Panc1 (cell line): ENCODE measurements around the gene SLAIN2. TPM values are rescaled to one million over a fixed set of nuclear protein-coding genes. Genes with fewer than 3 reads are reported as not detected.

ENCODE experiments used
- ATAC-seq: fragments of 200-7000 bp; cut with Tn5 transposase; 2 replicates; pipeline ENCODE4 v1.9.1; 2020; ENCODE audit warnings: mild to moderate bottlenecking, moderate library complexity
- BruUV-seq: library from RNA; stranded (reverse); fragments of 400-500 nt; replicated peaks from 2 replicates; lab custom pipeline; 2021; lab: Mats Ljungman, UMichigan
- CTCF ChIA-PET: fragments of 300-600 bp; sonication (Branson Sonifier 250); formaldehyde crosslinking; loops from one replicate; lab custom pipeline; 2022; ENCODE audit warnings: antibody characterized with exemption; lab: Charles Lee
- POLR2A ChIA-PET: fragments of 300-600 bp; sonication (Branson Sonifier 250); formaldehyde crosslinking; loops from one replicate; lab custom pipeline; 2022; ENCODE audit warnings: antibody characterized with exemption; lab: Charles Lee
- DNase-seq: peaks from one replicate; pipeline ENCODE4 v3.0.0-alpha.2; 2010; ENCODE audit warnings: low read depth, low spot score
- H3K27ac ChIP-seq: 2 replicates; pipeline ENCODE4 v1.5.1; 2011; ENCODE audit warnings: mild to moderate bottlenecking, low read length, inconsistent platforms
- H3K27me3 ChIP-seq: fragments of 200-500 bp; sonication (Bioruptor generic); 2 replicates; pipeline ENCODE4 v1.6.0; 2014; ENCODE audit warnings: low read length, inconsistent platforms; ENCODE audit not compliant: control insufficient read depth, insufficient read depth
- H3K36me3 ChIP-seq: fragments of 200-500 bp; sonication (Bioruptor generic); 2 replicates; pipeline ENCODE4 v1.5.1; 2014; ENCODE audit warnings: inconsistent platforms, mild to moderate bottlenecking, low read length, moderate library complexity; ENCODE audit not compliant: control insufficient read depth, insufficient read depth
- H3K4me1 ChIP-seq: 2 replicates; pipeline ENCODE4 v1.5.1; 2011; ENCODE audit warnings: inconsistent platforms, mild to moderate bottlenecking, low read length, moderate library complexity; ENCODE audit not compliant: control insufficient read depth, insufficient read depth
- H3K4me3 ChIP-seq, 2 experiments: 2 replicates each; pipeline ENCODE4 v1.5.1; 2011 to 2012; ENCODE audit warnings: low read depth in 2 of 2, low read length in 2 of 2, mild to moderate bottlenecking in 2 of 2, inconsistent platforms in 1 of 2, moderate library complexity in 1 of 2
- H3K9me3 ChIP-seq: fragments of 200-500 bp; sonication (Bioruptor generic); 2 replicates; pipeline ENCODE4 v1.5.1; 2014; ENCODE audit warnings: low read depth, mild to moderate bottlenecking, inconsistent platforms, low read length, moderate library complexity; ENCODE audit not compliant: control insufficient read depth, insufficient read depth
- POLR2AphosphoS5 ChIP-seq: IDR thresholded peaks from 2 replicates; pipeline ENCODE4 v1.6.1; 2012; ENCODE audit warnings: mild to moderate bottlenecking, low read depth, low read length, moderate library complexity
- SIN3A ChIP-seq: IDR thresholded peaks from 2 replicates; pipeline ENCODE4 v1.6.1; 2012; ENCODE audit warnings: low read depth, mild to moderate bottlenecking, low read length, moderate library complexity, borderline replicate concordance; ENCODE audit not compliant: insufficient read depth
- TCF7L2 ChIP-seq: IDR thresholded peaks from 2 replicates; pipeline ENCODE4 v1.6.1; 2011; ENCODE audit warnings: mild to moderate bottlenecking, low read depth, low read length, inconsistent platforms
- in situ Hi-C: cut with HindIII; loops from 2 replicates; pipeline ENCODE4 v1.10.0; 2016; ENCODE audit warnings: low sequenced_read_pairs, low pct_unique_long_range_greater_than_20kb
- intact Hi-C: fragments of 100-400 bp; cut with micrococcal nuclease; formaldehyde crosslinking; loops from one replicate; pipeline ENCODE4 v1.10.0; 2022; ENCODE audit not compliant: unreplicated experiment
- total RNA-seq: library from RNA; stranded (reverse); gene quantifications from one replicate; pipeline ENCODE4 v1.2.1, GENCODE V29; 2021; ENCODE audit not compliant: unreplicated experiment
- TF ChIP-seq, protein P1 (sequence below): fragments of 450-650 bp; IDR thresholded peaks from 2 replicates; pipeline ENCODE4 v1.5.1; 2017; ENCODE audit warnings: mild to moderate bottlenecking
- TF ChIP-seq, protein P2 (sequence below), 2 experiments: IDR thresholded peaks; 2 replicates each; pipeline ENCODE4 v1.6.1; 2011 to 2012; ENCODE audit warnings: low read depth in 2 of 2, control low read depth in 1 of 2, low read length in 1 of 2, mild to moderate bottlenecking in 1 of 2, moderate library complexity in 1 of 2; ENCODE audit not compliant: insufficient read depth in 1 of 2

The SLAIN2 gene
- total RNA-seq, 1 experiment from 2014 or later = 53.2 TPM

DNA sequence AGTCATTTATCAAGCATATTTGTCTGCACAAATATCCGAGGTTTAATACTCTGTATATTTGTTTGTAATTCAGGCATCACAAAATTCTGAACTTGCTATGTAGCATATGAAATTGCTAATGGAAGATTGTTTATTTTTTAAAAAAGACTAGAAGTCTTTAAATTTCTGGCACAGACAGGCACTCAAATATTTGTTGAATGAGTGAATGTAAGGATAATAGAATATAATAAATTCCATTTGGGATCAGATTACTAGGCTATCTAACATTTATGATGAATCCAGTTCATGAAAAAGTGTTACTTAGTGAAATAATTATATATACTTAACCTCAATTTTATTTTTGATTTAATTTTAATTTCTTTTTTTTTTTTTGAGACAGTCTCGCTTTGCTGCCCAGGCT is 41.3 kb upstream of the SLAIN2 start:
- DNase-seq (no peak), ATAC-seq (no peak)
- Histone ChIP-seq H3K27ac (no peak overlapping the region), H3K9me3 (no peaks in the 10 kb centered on the region), H3K4me1 (no peaks in the 10 kb centered on the region), H3K4me3 (no peak overlapping the region), H3K36me3 (no peaks in the 10 kb centered on the region), H3K27me3 (peaks cover 2% of the 10 kb centered on the region; the same call in 1 of the 2 replicates)
- in situ Hi-C loops = no loop called here
- POLR2A ChIA-PET = no interaction called here
- BruUV-seq = no TSS peak
- CTCF ChIA-PET = no interaction called here
- intact Hi-C loops = no loop called here
- TF ChIP-seq POLR2AphosphoS5 = no peak

DNA sequence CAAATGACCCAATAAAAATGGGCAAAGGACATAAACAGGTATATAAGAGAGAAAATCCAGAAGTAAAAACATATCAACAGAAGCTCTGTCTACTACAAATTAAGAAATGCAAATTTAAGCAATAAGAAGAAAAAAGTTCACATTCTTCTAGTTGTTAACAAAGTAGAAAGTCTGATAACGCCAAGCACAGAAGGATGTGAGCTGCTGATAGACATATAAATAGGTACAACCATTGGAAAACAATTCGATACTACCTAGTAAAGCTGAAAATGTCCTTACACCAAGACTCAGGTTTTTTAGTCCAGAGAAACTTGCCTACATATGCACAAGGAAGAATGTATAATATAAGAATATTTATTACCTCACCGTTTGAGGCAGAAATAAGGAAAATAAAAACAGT is 35.8 kb upstream of the SLAIN2 start:
- H3K4me3 ChIP-seq = no peak overlapping the region
- no peaks in the 10 kb centered on the region for H3K4me1 ChIP-seq
- POLR2A ChIA-PET = no interaction called here
- no peaks in the 10 kb centered on the region; the same call in 1 of the 2 replicates for H3K27me3 ChIP-seq
- no peaks in the 10 kb centered on the region for H3K36me3 ChIP-seq
- in situ Hi-C loops = no loop called here
- H3K9me3 ChIP-seq = no peaks in the 10 kb centered on the region
- DNase-seq (no peak), ATAC-seq (no peak)
- CTCF ChIA-PET = no interaction called here
- TF ChIP-seq, protein P1, sequence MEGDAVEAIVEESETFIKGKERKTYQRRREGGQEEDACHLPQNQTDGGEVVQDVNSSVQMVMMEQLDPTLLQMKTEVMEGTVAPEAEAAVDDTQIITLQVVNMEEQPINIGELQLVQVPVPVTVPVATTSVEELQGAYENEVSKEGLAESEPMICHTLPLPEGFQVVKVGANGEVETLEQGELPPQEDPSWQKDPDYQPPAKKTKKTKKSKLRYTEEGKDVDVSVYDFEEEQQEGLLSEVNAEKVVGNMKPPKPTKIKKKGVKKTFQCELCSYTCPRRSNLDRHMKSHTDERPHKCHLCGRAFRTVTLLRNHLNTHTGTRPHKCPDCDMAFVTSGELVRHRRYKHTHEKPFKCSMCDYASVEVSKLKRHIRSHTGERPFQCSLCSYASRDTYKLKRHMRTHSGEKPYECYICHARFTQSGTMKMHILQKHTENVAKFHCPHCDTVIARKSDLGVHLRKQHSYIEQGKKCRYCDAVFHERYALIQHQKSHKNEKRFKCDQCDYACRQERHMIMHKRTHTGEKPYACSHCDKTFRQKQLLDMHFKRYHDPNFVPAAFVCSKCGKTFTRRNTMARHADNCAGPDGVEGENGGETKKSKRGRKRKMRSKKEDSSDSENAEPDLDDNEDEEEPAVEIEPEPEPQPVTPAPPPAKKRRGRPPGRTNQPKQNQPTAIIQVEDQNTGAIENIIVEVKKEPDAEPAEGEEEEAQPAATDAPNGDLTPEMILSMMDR = no peak
- TF ChIP-seq POLR2AphosphoS5 (no peak), SIN3A (no peak), TCF7L2 (no peak)
- TF ChIP-seq, protein P2, sequence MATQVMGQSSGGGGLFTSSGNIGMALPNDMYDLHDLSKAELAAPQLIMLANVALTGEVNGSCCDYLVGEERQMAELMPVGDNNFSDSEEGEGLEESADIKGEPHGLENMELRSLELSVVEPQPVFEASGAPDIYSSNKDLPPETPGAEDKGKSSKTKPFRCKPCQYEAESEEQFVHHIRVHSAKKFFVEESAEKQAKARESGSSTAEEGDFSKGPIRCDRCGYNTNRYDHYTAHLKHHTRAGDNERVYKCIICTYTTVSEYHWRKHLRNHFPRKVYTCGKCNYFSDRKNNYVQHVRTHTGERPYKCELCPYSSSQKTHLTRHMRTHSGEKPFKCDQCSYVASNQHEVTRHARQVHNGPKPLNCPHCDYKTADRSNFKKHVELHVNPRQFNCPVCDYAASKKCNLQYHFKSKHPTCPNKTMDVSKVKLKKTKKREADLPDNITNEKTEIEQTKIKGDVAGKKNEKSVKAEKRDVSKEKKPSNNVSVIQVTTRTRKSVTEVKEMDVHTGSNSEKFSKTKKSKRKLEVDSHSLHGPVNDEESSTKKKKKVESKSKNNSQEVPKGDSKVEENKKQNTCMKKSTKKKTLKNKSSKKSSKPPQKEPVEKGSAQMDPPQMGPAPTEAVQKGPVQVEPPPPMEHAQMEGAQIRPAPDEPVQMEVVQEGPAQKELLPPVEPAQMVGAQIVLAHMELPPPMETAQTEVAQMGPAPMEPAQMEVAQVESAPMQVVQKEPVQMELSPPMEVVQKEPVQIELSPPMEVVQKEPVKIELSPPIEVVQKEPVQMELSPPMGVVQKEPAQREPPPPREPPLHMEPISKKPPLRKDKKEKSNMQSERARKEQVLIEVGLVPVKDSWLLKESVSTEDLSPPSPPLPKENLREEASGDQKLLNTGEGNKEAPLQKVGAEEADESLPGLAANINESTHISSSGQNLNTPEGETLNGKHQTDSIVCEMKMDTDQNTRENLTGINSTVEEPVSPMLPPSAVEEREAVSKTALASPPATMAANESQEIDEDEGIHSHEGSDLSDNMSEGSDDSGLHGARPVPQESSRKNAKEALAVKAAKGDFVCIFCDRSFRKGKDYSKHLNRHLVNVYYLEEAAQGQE (IDR thresholded peaks at IDR 0.05; ENCODE audit: insufficient read depth in 1 of 2, low read depth in 2 of 2, low read length in 1 of 2) = no peak
- intact Hi-C loops = no loop called here
- H3K27ac ChIP-seq = no peak overlapping the region
- BruUV-seq = no TSS peak

DNA sequence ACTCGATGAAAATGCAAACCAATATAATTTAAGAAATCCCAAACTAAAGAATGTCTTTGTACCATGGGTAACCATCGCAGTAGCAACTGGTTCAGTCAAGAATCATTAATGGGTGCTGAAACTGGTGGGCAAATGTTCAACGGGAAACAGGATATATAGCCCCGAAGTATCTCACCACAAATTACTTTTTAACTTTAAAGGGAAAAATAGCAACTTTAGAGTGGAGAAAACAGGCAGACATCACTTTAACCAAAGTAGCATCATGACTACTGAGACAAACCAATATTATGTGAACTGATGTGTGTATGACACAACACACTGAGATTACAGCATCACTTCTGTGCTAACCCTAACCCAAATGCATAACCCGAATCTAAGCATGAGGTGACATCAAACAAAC is 33.8 kb upstream of the SLAIN2 start:
- Histone ChIP-seq H3K9me3 (no peaks in the 10 kb centered on the region), H3K36me3 (no peaks in the 10 kb centered on the region), H3K4me3 (no peak overlapping the region), H3K27ac (no peak overlapping the region), H3K4me1 (no peaks in the 10 kb centered on the region), H3K27me3 (no peaks in the 10 kb centered on the region; the same call in 1 of the 2 replicates)
- BruUV-seq = no TSS peak
- CTCF ChIA-PET = no interaction called here
- POLR2A ChIA-PET = no interaction called here
- intact Hi-C loops = no loop called here
- DNase-seq (no peak), ATAC-seq (no peak)
- TF ChIP-seq SIN3A (no peak), POLR2AphosphoS5 (no peak), TCF7L2 (no peak)
- TF ChIP-seq, protein P1 = no peak
- TF ChIP-seq, protein P2 (IDR thresholded peaks at IDR 0.05; ENCODE audit: insufficient read depth in 1 of 2, low read depth in 2 of 2, low read length in 1 of 2) = no peak
- in situ Hi-C loops = no loop called here
